Cardiac fibroblast (primary cell): ENCODE measurements around the gene CHN2.

Experiments used
- DNase-seq, 2 donors: peaks; one replicate each; pipeline versions ENCODE4 v3.0.0 to v3.0.0-alpha.2; 2010; ENCODE audit warnings: low read depth in 2 of 2
- H3K4me3 ChIP-seq, 2 donors: replicated peaks in 1 of 2; 1 replicate in 1 of 2; 2 replicates in 1 of 2; pipeline ENCODE4 v1.5.1; 2011; ENCODE audit warnings: low read depth in 2 of 2, low read length in 2 of 2, mild to moderate bottlenecking in 2 of 2, moderate library complexity in 1 of 2
- TF ChIP-seq, protein P1 (sequence below): IDR thresholded peaks from one replicate; pipeline ENCODE4 v1.5.1; 2011; ENCODE audit warnings: low read depth, mild to moderate bottlenecking, low read length, inconsistent platforms

The CHN2 gene

DNA sequence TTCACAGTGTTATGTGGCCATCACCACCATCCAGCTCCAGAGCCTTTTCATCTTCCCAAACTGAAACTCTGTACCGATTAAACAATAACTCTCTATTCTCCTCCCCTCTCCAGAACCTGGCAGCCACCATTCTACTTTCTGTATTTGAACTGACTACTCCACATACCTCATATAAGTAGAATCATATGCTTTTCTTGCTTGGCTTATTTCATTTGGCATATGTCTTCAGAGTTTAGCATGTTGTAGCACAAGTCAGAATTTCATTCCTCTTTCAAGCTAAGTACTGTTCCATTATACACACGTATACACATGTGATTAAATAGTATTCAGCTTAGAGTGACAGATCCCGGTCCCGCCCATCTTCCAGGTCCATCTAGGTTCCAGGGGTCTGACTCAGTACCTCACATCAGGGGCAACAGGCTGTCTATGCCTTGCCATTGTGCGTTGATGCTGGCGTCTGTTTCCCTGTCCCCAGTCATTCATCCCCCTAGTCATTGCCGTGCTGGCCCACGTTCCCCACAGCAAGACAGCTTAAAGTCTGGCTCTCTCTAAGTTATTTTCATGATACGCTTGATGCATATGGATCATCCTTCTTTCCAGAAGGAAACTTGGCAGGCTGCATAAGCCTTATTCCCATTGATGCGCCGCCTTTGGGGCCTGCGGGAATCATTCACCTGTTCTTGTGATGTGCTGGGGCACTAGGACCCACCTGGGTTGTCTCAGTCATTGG lies 108.3 kb downstream of the CHN2 start:
- H3K4me3 ChIP-seq: no peak overlapping the region
- TF ChIP-seq, protein P1, sequence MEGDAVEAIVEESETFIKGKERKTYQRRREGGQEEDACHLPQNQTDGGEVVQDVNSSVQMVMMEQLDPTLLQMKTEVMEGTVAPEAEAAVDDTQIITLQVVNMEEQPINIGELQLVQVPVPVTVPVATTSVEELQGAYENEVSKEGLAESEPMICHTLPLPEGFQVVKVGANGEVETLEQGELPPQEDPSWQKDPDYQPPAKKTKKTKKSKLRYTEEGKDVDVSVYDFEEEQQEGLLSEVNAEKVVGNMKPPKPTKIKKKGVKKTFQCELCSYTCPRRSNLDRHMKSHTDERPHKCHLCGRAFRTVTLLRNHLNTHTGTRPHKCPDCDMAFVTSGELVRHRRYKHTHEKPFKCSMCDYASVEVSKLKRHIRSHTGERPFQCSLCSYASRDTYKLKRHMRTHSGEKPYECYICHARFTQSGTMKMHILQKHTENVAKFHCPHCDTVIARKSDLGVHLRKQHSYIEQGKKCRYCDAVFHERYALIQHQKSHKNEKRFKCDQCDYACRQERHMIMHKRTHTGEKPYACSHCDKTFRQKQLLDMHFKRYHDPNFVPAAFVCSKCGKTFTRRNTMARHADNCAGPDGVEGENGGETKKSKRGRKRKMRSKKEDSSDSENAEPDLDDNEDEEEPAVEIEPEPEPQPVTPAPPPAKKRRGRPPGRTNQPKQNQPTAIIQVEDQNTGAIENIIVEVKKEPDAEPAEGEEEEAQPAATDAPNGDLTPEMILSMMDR: no peak
- DNase-seq: no peak

DNA sequence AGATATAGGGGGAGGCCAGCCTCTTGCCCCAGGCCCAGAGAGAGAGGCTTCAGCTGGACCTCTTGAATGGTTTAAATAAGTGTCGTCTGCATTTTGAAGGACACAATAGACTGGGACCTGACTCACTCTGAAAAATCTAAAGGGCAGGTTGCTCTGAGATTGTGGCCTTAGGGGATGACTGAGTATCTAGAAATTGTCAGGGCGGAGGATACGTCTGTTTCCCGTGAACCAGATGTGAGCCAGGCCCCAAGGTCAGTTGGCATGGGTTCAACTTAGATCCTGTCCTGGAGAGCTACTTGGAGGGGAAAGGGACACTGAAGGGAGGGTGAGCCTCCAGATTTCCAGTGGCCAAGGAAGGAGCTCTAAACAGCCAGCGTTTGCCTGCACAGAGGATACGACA lies 110.2 kb downstream of the CHN2 start:
- no peak overlapping the region for H3K4me3 ChIP-seq
- DNase-seq: peak in 1 of 2 donors; percentile 23
- TF ChIP-seq, protein P1: no peak

DNA sequence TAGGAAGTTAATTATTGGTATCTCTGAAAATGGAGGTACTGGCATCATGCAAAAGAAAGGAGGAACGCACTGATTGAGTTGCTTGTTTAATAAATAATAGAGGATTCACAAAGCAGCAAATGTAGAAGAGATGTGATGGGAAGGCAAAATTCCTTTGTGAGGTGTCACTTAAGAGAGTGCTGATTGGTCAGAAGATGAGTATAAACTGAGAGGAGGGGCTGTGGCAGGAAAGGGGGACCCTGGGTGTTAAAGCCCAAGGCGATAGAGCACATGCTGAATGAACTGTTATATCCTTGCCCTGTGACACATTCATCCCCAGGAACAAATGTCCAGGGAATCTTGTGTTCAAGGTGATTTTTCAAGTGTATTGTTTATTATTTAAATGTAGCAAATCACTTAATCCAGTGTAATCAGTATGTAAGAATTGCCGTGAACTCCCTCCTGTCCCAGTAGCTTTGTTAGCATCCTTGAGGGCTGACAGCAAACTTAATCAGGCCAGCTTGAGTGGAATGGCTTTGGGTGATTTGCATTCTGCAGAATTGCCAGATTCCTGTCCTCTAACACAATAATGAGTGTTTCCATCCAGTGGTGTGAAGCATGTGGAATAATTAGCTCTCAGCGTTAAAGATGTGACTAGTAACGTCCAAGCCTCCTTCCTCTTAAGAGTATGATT lies 111.9 kb downstream of the CHN2 start:
- TF ChIP-seq, protein P1: no peak
- no peak overlapping the region for H3K4me3 ChIP-seq
- DNase-seq: no peak

DNA sequence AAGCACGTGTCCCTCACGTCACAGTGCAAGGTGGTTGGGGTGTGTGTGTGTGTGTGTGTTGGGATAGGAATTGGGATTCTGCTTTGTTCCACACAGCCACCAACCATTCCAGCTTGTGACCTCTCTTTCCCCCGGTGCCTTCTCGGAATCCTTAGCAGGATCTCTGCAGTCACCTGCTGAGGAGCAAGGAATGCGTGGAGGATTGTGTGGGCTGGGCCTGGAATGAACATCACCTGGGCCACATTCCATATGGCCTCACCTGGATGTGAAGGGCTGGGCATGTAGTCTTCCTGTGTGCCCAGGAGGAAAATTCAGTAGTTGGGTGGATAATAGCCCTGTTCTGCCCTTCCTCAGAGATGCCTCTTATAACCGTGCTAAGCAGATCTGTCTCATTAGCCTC lies 113.8 kb downstream of the CHN2 start:
- no peak for DNase-seq
- H3K4me3 ChIP-seq: no peak overlapping the region
- TF ChIP-seq, protein P1: no peak

DNA sequence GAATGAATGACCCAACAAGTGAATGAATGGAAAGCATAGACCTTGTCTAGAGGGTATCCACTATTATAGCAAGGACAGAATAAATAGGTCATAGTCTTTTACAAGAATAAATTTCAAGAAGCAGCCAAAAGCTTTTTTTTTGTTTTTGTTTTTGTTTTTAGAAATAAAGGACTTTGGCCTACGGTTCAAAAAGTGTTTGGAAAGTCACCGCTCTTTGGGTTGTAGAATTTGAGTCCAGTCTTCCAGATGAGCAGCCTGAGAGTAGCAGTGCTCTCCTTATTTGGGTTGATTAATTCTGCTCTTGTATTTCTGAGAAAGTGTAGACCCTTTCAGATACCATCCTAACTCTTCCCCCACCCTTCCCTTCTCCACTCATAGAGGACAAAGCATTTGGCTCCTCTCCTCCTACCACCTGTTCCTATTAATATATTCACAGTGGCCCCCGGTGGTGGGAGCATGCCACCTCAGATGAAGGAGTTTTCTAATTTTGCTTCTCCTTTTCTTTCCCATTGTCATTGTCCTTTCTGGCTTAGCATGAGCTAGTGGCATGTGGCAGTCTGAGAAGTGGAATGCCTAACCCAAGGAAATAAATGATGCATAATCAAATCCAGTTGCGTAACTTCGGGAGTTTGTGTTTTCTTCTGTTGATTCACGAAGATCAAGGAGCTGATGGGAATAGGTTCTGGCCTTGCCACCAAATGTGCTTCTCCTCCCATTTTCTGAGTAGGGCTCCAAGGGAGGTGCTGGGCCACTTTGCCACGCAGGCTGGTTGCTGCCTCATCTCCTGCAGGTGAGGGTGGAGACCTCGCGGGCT lies 114.7 kb downstream of the CHN2 start:
- no peak for DNase-seq
- TF ChIP-seq, protein P1: peak; percentile 6
- H3K4me3 ChIP-seq: no peak overlapping the region

DNA sequence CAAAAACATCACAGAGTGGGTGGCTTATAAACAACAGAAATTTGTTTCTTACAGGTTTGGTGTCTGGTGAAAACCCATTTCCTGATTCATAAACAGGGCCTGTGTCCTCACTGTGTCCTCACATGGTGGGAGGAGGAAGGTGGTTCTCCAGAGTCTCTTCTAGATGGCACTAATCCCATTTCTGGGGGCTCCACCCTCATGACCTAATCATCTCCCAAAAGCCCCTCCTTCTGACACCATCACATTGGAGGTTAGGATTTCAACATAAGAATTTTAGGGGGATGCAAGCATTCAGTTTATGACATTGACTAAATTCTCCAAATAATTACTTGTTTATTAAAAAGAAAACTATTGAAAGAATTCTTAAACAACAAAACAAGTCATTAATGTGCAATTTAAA lies 116.0 kb downstream of the CHN2 start:
- TF ChIP-seq, protein P1: no peak
- no peak for DNase-seq
- no peak overlapping the region for H3K4me3 ChIP-seq
